Placental epithelial cell (primary cell): ENCODE results near the gene PLEKHG2. TPM values are rescaled to one million over a fixed set of nuclear protein-coding genes. Genes with fewer than 3 reads are reported as not detected.

Experiments used
- small RNA-seq: library from RNA; depleted of rRNA; stranded (forward); fragments of <200 nt; gene quantifications from one replicate; pipeline ENCODE3, GENCODE V24; 2012
- total RNA-seq: library from RNA; depleted of rRNA; stranded (reverse); fragments of >200 nt; gene quantifications from 2 replicates; pipeline ENCODE4 v1.2.3, GENCODE V29; 2012

PLEKHG2 gene
- 17.5 and 29.4 TPM in 2 replicates for total RNA-seq

GRCh38 chr19:39412100-39412866 lies at the start of gene PLEKHG2:
Gene PLEKHG2, plus strand, starts transcription at chr19:39412669. Its CDS starts 1,418 bp downstream, at chr19:39414087.

GRCh38 chr19:39390751-39391437 lies 21.6 kb upstream of the PLEKHG2 start, which contains the start of the genes MED29 and PAF1:
Gene MED29, plus strand, starts transcription at chr19:39391378. Its CDS starts 45 bp downstream, at chr19:39391423.
Gene PAF1, minus strand, starts transcription at chr19:39391106. Its CDS starts 242 bp downstream, at chr19:39390864.

GRCh38 chr19:39406656-39407409 lies 5.6 kb upstream of the PLEKHG2 start, which contains the start of gene ZFP36:
Gene ZFP36, plus strand, starts transcription at chr19:39406847. Its CDS starts 58 bp downstream, at chr19:39406905.

GRCh38 chr19:39435499-39436349 lies 23.3 kb downstream of the PLEKHG2 start, which contains the start of gene RPS16:
Gene RPS16, minus strand, starts transcription at chr19:39435949. Its CDS starts 54 bp downstream, at chr19:39435895.

GRCh38 chr19:39445196-39446111 lies 33.0 kb downstream of the PLEKHG2 start, which contains the start of gene SUPT5H:
Gene SUPT5H, plus strand, starts transcription at chr19:39445582. Its CDS starts 309 bp downstream, at chr19:39445891.

Small RNA genes within 50 kb of the gene (small RNA-seq; reads per million reads assigned to genes)
- gene MIR4530 (0.09 reads per million), gene RN7SL566P (not detected)

Other genes starting within 250 kb of the PLEKHG2 start
- gene NCCRP1, start 215.7 kb upstream of the PLEKHG2 start, total RNA-seq = not detected in 2 replicates
- not detected in 2 replicates for gene SYCN, start 208.4 kb upstream of the PLEKHG2 start, total RNA-seq
- not detected in 2 replicates for gene IFNL3, start 167.7 kb upstream of the PLEKHG2 start, total RNA-seq
- not detected in 2 replicates for gene IFNL4, start 163.8 kb upstream of the PLEKHG2 start, total RNA-seq
- not detected in 2 replicates for gene IFNL2, start 144.3 kb upstream of the PLEKHG2 start, total RNA-seq
- gene IFNL1, start 116.3 kb upstream of the PLEKHG2 start, total RNA-seq = not detected in 2 replicates
- 0.39 TPM in 1 of 2 replicates, not detected in the other for gene LRFN1, start 91.8 kb upstream of the PLEKHG2 start, total RNA-seq
- not detected in 2 replicates for gene GMFG, start 76.6 kb upstream of the PLEKHG2 start, total RNA-seq
- 64.0 and 66.7 TPM in 2 replicates for gene SAMD4B, start 70.2 kb upstream of the PLEKHG2 start, total RNA-seq
- 39.3 and 44.9 TPM in 2 replicates for gene PAF1, start 21.6 kb upstream of the PLEKHG2 start, total RNA-seq
- gene MED29, start 21.3 kb upstream of the PLEKHG2 start, total RNA-seq = 18.1 and 20.9 TPM in 2 replicates
- gene ZFP36, start 5.8 kb upstream of the PLEKHG2 start, total RNA-seq = 16.2 and 16.9 TPM in 2 replicates
- gene RPS16, start 23.3 kb downstream of the PLEKHG2 start, total RNA-seq = 123 and 173 TPM in 2 replicates
- 84.8 and 94.0 TPM in 2 replicates for gene SUPT5H, start 32.9 kb downstream of the PLEKHG2 start, total RNA-seq
- 35.3 and 58.7 TPM in 2 replicates for gene TIMM50, start 68.2 kb downstream of the PLEKHG2 start, total RNA-seq
- gene DLL3, start 86.3 kb downstream of the PLEKHG2 start, total RNA-seq = under 0.01 TPM in 1 of 2 replicates, not detected in the other
- gene SELENOV, start 102.5 kb downstream of the PLEKHG2 start, total RNA-seq = not detected in 2 replicates
- 1.1 and 1.2 TPM in 2 replicates for gene EID2B, start 120.2 kb downstream of the PLEKHG2 start, total RNA-seq
- 6.3 and 14.4 TPM in 2 replicates for gene EID2, start 127.5 kb downstream of the PLEKHG2 start, total RNA-seq
- gene LGALS13, start 189.9 kb downstream of the PLEKHG2 start, total RNA-seq = not detected in 2 replicates
- gene LGALS16, start 243.2 kb downstream of the PLEKHG2 start, total RNA-seq = not detected in 2 replicates